ENCODE results near the gene YAP1. TPM values are rescaled to one million over a fixed set of nuclear protein-coding genes. Genes with fewer than 3 reads are reported as not detected.

YAP1 gene
- total RNA-seq, 5 donors from 2014 or later (not counting 1 experiment from before 2014, with no cell fraction given), result 0.23 to 0.86 (median 0.63) TPM

- CTCF ChIA-PET, result interaction anchor here (0.6 to 1.6 kb wide), 6 partner anchors 9 to 129 kb away, joined by 3 to 5 read pairs (median 4); no protein-coding TSS in a partner anchor
- Mint-ChIP-seq H3K27ac (no peak overlapping the region), H3K27me3 (peaks cover 11 to 16% of the 10 kb centered on the region in 2 donors), H3K4me1 (peaks cover 6 to 7% (median 7%) of the 10 kb centered on the region in 3 donors), H3K4me3 (peak overlapping the region in 1 of 3 donors; percentile 4), H3K36me3 (no peaks in the 10 kb centered on the region), H3K9me3 (no peaks in the 10 kb centered on the region)
- Histone ChIP-seq H3K27me3 (replicated peaks in 1 of 2; ENCODE audit: control insufficient read depth in 2 of 2, extremely low read depth in 1 of 2, insufficient read depth in 2 of 2, low read length in 1 of 2) (peaks cover 0 to 8% of the 10 kb centered on the region in 2 experiments), H3K4me3 (ENCODE audit: control insufficient read depth in 1 of 2, extremely low read depth in 1 of 2, low read length in 1 of 2) (no peak overlapping the region), H3K9me3 (no peaks in the 10 kb centered on the region), H3K36me3 (ENCODE audit: control insufficient read depth in 2 of 2, extremely low read depth in 1 of 2, insufficient read depth in 1 of 2, low read length in 1 of 2) (no peaks in the 10 kb centered on the region), H3K27ac (ENCODE audit: low read length) (no peak overlapping the region), H3K4me1 (ENCODE audit: control insufficient read depth in 1 of 2, extremely low read depth in 1 of 2, insufficient read depth in 2 of 2, low read length in 2 of 2) (no peaks in the 10 kb centered on the region)
- DNase-seq (no peak), ATAC-seq (replicated peaks in 1 of 4) (peak in 2 of 4 experiments; percentile 27 to 57)
- WGBS (ENCODE audit: insufficient coverage), result 53% methylated on average over 7 of the region's 13 CpGs
- POLR2A ChIA-PET, result interaction anchor here in 1 of 2 donors (0.6 to 0.7 kb wide), 2 partner anchors 11 to 314 kb away, joined by 3 read pairs; no protein-coding TSS in a partner anchor
These were observed 169.5 kb downstream of the YAP1 start for GRCh38 chr11:102279641-102280170.

- H3K27ac ChIP-seq (ENCODE audit: low read length), result no peak overlapping the region
- H3K9me3 ChIP-seq, result no peaks in the 10 kb centered on the region
- no peak overlapping the region for H3K27ac Mint-ChIP-seq
- no peaks in the 10 kb centered on the region for H3K36me3 ChIP-seq (ENCODE audit: control insufficient read depth in 2 of 2, extremely low read depth in 1 of 2, insufficient read depth in 1 of 2, low read length in 1 of 2)
- no peaks in the 10 kb centered on the region for H3K36me3 Mint-ChIP-seq
- ATAC-seq (replicated peaks in 1 of 4) (no peak), DNase-seq (no peak)
- no peak overlapping the region for H3K4me3 ChIP-seq (ENCODE audit: control insufficient read depth in 1 of 2, extremely low read depth in 1 of 2, low read length in 1 of 2)
- H3K9me3 Mint-ChIP-seq, result no peaks in the 10 kb centered on the region
- peaks cover 0 to 8% of the 10 kb centered on the region in 2 experiments for H3K27me3 ChIP-seq (replicated peaks in 1 of 2; ENCODE audit: control insufficient read depth in 2 of 2, extremely low read depth in 1 of 2, insufficient read depth in 2 of 2, low read length in 1 of 2)
- peaks cover 6 to 7% (median 7%) of the 10 kb centered on the region in 3 donors for H3K4me1 Mint-ChIP-seq
- H3K4me3 Mint-ChIP-seq, result no peak overlapping the region
- CTCF ChIA-PET, result interaction anchor here (1.4 to 1.6 kb wide), 2 partner anchors 11 kb away, joined by 4 to 5 read pairs; no protein-coding TSS in a partner anchor
- H3K27me3 Mint-ChIP-seq, result peaks cover 11 to 15% of the 10 kb centered on the region in 2 donors
- POLR2A ChIA-PET, result interaction anchor here in 1 of 2 donors (0.6 kb wide), 1 partner anchor 10 kb away, joined by 3 read pairs; no protein-coding TSS in a partner anchor
- 90% methylated on average over 2 of the region's 4 CpGs for WGBS (ENCODE audit: insufficient coverage)
- H3K4me1 ChIP-seq (ENCODE audit: control insufficient read depth in 1 of 2, extremely low read depth in 1 of 2, insufficient read depth in 2 of 2, low read length in 2 of 2), result no peaks in the 10 kb centered on the region
These were observed 170.1 kb downstream of the YAP1 start for GRCh38 chr11:102280245-102280833.

Other genes with a start within 250 kb of the YAP1 start
- gene CEP126, start 195.4 kb upstream of the YAP1 start, total RNA-seq, result 1 to 10 TPM; 1.6 to 2.2 (median 1.7) TPM
- gene ANGPTL5, start 193.9 kb upstream of the YAP1 start, total RNA-seq, result not detected
- gene CFAP300, start 63.0 kb upstream of the YAP1 start, total RNA-seq, result not detected
- 100 to 1,000 TPM in 2 of 5 donors, 10 to 100 TPM in 3; 82.6 to 114 (median 96.0) TPM for gene BIRC3, start 207.0 kb downstream of the YAP1 start, total RNA-seq
- gene BIRC2, start 236.8 kb downstream of the YAP1 start, total RNA-seq, result 100 to 1,000 TPM in 1 of 5 donors, 10 to 100 TPM in 4; 53.3 to 100 (median 60.8) TPM